GM20431 (cell line): ENCODE data around the gene IRS2.

Source experiments
- in situ Hi-C: fragments of 300-500 bp; cut with MseI, MboI; formaldehyde crosslinking; loops from one replicate; pipeline ENCODE4 v1.15.0; 2020; ENCODE audit warnings: low sequenced_read_pairs; ENCODE audit not compliant: unreplicated experiment

IRS2 gene

DNA sequence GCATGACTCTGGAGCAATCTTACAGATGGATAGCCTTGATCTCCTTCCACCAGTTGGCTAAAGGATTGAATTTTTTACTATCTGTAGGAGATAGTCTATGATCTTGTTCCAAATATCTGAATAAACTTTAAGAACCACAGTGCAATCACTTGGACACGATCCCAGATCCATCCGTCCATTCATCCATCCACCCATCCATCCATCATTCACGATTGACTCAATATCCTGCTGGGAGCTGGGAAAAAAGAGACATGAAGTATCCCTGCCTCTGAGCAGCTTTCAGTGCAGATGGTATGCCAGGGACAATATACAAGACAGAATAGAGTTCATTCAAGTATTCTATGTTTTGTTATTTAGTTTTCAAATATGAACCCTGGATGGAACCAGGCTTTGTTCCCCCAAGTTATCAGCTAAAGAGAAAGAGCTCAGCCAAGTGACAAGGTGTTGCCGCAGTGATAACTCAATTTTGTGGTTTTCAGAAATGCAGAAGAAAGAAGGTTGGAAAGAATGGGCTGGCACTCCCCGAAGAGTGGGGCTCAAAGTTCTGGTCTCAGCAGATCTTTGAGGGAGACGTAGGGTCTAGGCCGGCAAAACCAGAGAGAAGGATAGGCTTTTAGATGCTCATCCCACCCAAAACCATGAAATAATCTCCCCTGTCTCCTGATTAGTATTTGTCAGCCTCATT lies 66.3 kb downstream of the IRS2 start:
- in situ Hi-C loops = no loop called here

DNA sequence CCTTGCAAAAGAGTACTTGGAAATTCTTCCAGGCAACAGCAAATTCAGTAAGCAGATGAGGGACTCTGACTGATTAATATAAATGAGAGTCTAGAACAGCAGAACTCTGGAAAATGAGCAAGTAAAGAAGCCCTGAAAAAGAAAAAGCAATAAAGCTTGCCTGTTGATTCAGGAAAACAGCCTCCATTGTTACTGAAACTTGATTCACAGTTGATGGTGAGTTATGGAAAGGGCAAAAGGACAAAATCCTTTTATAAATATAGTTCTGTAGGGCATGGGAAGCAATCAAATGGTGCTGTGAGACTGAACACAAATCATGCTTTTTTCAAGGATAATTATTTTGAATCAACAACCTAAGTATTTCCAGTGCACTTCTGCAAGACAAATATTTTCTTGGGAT lies 67.7 kb downstream of the IRS2 start:
- in situ Hi-C loops = no loop called here

DNA sequence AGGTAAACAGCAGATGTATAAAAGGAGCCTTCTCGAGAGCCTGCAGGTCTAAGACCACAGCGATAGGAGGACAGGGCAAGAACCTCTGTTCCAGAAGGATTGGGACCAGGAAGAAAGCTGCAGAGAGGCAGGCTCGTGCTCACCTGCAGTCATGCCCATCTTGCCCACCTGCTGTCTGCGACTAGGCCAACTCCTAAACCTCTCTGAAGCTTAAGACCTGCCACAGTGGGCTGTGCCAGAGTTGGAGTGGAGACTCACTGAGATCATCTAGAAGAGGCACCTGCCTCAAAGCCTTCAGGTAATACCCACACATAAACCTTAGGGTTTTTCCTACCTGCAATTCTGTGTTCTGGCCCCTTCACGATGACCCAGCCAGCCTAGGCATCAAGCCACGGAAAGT lies 68.7 kb downstream of the IRS2 start:
- in situ Hi-C loops = no loop called here

DNA sequence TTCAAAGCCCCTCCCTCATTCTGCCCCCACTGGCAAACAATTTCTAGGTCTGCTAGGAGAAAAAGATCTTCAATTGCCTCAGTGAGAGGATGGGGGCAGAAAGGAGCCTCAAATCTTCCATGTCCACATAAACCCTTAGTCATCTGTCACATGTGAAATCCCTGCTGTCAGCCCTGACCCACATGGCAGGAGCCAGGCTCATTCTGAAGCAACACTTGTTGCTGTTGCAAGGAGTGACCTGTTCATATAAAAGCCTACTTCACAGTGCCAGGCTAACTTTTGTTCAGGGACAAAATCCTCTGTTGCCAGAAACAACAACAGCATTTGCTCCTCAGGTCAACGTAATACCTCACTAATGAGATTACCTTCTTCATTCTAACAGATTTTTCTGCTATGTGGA lies 70.5 kb downstream of the IRS2 start:
- in situ Hi-C loops = no loop called here

DNA sequence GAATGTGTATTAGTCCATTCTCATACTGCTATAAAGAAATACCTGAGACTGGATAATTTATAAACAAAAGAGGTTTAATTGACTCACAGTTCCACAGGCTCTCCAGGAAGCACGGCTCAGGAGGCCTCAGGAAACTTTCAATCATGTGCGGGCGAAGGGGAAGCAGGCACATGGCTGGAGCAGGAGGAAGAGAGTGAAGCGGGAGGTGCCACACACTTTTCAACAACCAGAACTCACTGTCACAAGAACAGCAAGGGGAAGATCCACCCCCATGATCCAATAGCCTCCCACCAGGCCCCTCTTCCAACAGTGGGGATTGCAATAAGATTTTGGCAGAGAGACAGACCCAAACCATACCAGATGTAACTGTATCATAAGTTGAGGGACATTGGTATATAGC lies 72.7 kb downstream of the IRS2 start:
- in situ Hi-C loops = no loop called here

DNA sequence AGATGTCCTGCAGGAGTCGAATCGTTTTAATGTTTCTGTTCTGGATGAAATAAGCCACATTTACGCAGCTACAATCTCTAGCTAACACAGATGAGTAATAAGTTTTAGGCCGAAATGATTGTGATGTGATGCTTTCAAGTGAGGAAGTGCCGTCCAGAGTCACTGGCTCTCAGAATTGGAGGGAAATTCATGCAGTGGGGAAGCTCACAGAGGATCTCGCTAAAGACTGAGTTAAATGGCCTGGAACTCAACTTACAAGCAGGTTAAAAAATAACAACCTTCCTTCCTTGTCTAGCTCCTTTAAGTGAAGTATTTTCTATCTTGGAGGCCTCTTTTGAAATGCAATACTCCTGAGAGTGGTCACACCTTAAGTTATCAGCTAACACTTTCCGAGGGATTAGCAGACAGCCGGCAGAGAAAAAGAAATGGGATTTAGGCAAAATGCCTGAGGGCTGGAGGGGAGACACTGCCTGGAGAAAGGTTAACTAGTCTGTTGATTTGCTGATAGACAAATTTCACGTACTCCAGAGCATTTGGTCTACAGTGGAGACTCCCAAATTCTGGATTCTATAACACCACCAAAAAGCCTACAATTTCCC lies 74.2 kb downstream of the IRS2 start:
- in situ Hi-C loops = no loop called here

DNA sequence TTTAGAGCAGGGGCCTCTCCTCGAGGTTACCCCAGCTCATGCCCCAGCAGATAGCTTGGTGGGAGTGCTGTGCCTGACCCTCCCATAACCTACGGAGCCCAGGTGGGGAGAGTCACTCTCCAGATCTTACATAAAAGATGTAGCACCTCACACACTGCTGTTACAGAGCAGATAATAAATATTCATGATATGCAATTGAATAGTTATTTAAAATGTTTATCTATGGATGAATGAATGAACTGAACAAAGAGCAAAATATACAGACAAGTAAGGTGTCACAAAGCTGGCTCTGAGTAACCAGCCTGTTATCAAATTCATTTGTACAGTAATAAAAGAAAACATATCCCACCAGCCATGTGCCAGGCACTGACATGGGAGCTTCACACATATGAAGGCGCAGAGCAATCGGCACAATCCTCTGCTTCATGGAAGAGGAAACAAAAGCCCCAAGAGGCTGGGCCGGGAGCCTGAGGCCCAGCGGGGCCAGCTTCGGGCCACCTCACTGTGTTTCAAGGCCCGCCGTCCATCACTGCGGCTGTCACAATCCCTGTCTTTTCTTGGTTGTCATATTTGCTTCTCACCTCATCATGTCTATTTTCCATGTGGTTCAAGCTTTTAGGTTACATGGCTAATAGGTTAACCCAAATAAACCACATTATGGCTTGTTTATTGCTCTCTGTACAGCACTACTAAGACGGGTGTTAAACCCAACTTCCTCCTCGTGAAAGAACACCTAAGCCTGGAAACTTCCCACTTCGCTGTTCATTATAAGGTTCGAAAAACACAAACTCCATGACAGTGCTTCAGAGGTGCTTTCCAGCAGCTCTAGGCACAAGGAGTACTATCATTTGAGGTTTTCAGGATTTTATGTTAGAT lies 78.4 kb downstream of the IRS2 start:
- in situ Hi-C loops = no loop called here

DNA sequence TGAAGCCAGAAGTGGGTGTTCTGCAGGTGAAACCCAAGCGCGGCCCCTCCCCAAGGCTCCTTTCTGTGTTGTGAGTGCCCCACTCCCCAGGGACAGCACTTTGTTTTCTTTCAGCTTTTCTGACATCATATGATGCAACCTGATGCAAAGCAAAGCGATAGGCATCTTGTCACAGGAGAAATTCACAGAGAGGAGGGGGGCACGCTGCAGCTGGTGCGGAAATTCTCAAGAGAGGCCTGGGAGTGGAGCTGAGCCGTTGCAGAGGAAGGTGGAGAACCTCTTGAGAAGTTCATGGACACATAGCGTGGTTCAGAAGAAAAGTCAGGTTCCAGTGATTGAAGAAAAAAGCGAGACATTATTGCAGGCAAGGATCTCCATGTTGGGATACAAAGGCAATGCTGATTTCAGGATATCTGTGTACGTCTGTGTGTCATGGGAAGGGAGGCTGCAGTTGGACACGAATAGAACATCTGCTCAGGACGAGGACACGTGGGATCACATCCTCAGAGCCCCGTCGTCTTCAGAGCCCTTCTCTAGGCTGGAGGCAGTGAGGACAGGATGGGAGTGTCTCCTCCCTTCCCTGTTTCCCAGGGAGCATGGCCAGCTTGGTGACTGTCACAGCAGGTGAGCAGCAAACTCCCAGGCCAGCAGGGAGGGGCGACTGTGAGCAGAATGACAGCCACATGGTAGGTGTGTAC lies 79.2 kb downstream of the IRS2 start:
- in situ Hi-C loops = no loop called here

DNA sequence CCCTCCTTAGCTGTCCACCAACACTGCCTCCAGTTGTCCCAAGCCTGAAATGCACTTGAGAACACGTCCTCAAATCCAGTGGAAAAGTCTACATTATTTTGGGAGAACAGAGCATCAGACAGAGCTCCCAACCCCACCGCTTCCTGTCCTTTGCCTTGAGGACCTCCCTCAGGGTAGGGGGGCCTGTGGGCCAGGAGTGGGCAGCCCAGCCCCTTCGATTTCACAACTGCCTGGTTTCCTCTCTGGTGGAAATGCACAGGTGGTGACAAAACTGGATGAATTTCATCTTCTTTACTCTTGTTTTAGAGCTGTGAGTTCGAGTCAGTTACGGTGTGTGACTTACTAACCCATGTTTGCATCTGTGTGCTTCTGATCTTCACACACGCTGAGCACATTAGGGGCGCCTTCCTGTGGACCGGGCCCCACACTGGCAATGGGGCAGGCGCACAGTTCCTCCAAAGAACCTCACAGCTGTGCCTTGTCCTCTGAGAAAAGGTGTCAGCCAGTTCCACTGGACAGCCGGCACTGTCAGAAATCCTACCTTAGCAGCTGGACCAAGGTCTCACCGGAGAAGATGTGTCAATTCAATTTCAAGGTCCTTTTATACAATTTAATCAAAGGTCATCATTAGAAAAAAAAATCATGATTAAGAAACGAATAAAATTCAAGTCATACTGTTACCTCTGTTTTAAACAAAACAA lies 80.2 kb downstream of the IRS2 start:
- in situ Hi-C loops = no loop called here

DNA sequence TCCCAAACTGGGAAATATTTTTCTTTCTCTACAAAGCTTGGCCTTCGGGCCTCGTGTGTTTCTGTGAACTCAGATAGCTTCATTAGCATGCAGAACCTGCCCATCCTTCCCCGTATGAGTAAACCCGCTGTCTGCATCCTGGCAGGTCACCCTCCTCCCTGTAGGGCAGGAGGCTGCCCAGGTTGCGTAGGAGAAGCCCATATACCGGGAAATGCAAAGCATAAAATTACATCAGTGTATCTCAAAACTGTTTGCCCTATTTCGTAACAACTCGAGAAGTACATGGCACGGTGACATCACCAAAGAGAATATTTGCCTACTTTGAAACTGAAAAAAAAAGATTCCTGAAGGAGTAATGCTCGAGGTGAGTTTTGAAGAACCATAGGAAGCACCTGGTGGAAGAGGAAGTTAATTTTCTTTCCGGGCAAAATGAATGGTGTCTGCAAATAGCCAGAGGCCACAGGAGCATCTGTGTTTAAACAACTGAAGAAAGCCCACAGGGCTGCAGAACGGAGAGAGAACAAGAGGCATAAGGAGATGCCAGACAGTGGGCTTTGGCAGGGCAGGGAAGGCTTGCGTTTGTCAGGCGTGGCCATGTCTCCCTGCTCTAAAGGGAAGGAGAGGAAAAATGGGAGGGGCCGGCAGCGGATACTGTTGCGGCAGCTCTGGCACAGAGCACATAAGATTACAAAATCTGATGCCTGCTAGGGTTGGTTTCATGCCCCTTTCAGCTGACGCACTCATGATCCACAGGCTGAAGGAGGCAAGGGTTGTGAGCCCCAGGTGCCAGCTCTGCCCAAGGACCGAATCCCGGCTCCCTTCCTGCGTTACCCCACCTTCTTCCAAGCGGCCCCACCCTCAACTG lies 81.4 kb downstream of the IRS2 start:
- in situ Hi-C loops = no loop called here

DNA sequence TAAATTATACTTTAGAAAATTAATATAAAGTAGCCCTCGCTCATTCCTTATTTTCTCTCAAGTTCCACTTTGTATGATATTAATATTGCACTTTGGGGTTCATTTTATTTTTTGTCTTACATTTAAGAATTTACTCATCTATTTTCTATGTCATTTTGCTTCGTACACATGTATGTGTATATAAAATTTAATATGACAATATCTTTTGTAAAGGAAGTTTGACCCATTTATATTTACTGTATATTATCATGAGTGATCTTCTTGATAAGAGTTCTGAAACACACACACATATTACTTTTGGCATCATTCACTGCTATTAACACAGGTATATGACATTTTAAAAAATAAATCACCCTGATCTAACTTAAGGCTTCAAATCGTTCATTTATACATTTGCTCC lies 83.1 kb downstream of the IRS2 start:
- in situ Hi-C loops = no loop called here
